HepG2 (cell line): ENCODE measurements around the gene ATP5F1E. TPM values are rescaled to one million over a fixed set of nuclear protein-coding genes. Genes with fewer than 3 reads are reported as not detected.

ENCODE experiments used
- CBX2 ChIP-seq, 2 experiments: fragments of 200-600 bp in 1 of 2; sonication (generic); formaldehyde crosslinking in 1 of 2; IDR thresholded peaks; 2 replicates each; pipeline versions ENCODE4 v1.7.0 to v1.8.1; 2018 to 2022; ENCODE audit warnings: low read depth in 2 of 2, low read length in 1 of 2, mild to moderate bottlenecking in 1 of 2, missing genetic modification reagents in 1 of 2
- E2F2 ChIP-seq: sonication (generic); formaldehyde crosslinking; IDR thresholded peaks from 2 replicates; pipeline ENCODE4 v1.4.0; 2020; ENCODE audit warnings: missing genetic modification reagents, borderline replicate concordance
- ETV5 ChIP-seq: IDR thresholded peaks from 2 replicates; pipeline ENCODE4 v1.6.1; 2018; ENCODE audit warnings: missing biosample characterization, missing genetic modification reagents, inconsistent platforms, borderline replicate concordance
- GMEB1 ChIP-seq: sonication (generic); formaldehyde crosslinking; IDR thresholded peaks from 2 replicates; pipeline ENCODE4 v1.5.1; 2020; ENCODE audit warnings: missing genetic modification reagents, mild to moderate bottlenecking, borderline replicate concordance
- KLF11 ChIP-seq: IDR thresholded peaks from 2 replicates; pipeline ENCODE4 v1.6.1; 2016; ENCODE audit warnings: missing compliant biosample characterization
- MED13 ChIP-seq: sonication (generic); formaldehyde crosslinking; IDR thresholded peaks from 2 replicates; pipeline ENCODE4 v1.5.0; 2020; ENCODE audit warnings: missing genetic modification reagents
- MTERF4 ChIP-seq: sonication (generic); formaldehyde crosslinking; IDR thresholded peaks from 2 replicates; pipeline ENCODE4 v1.8.0; 2023; ENCODE audit warnings: mild to moderate bottlenecking, missing genetic modification reagents
- SAFB2 ChIP-seq: sonication (generic); formaldehyde crosslinking; IDR thresholded peaks from 2 replicates; pipeline ENCODE4 v1.5.1; 2020; ENCODE audit warnings: missing genetic modification reagents, low read depth, mild to moderate bottlenecking, borderline replicate concordance
- SRF ChIP-seq: IDR thresholded peaks from 2 replicates; pipeline ENCODE4 v1.6.1; 2011; ENCODE audit warnings: mild to moderate bottlenecking, low read depth, low read length, moderate library complexity
- SUZ12 ChIP-seq: fragments of 150-350 bp; IDR thresholded peaks from 2 replicates; pipeline ENCODE4 v1.6.1; 2014; ENCODE audit warnings: low read depth, low read length
- ZBTB44 ChIP-seq: sonication (generic); formaldehyde crosslinking; IDR thresholded peaks from 2 replicates; pipeline ENCODE4 v1.4.0; 2020; ENCODE audit warnings: missing genetic modification reagents
- ZNF143 ChIP-seq: sonication (generic); formaldehyde crosslinking; IDR thresholded peaks from 2 replicates; pipeline ENCODE4 v1.4.0; 2020; ENCODE audit warnings: missing genetic modification reagents
- ZNF20 ChIP-seq: sonication (generic); formaldehyde crosslinking; IDR thresholded peaks from 2 replicates; pipeline ENCODE4 v1.4.0; 2020; ENCODE audit warnings: mild to moderate bottlenecking, moderate library complexity, missing genetic modification reagents
- ZNF207 ChIP-seq: fragments of 450-650 bp; IDR thresholded peaks from 2 replicates; pipeline ENCODE4 v1.6.1; 2016; ENCODE audit warnings: antibody characterized with exemption, borderline replicate concordance
- ZNF280B ChIP-seq: sonication (generic); formaldehyde crosslinking; IDR thresholded peaks from 2 replicates; pipeline ENCODE4 v1.5.0; 2020; ENCODE audit warnings: missing genetic modification reagents, mild to moderate bottlenecking, borderline replicate concordance
- ZNF547 ChIP-seq: sonication (generic); formaldehyde crosslinking; IDR thresholded peaks from 2 replicates; pipeline ENCODE4 v1.5.1; 2020; ENCODE audit warnings: mild to moderate bottlenecking, missing genetic modification reagents
- ZNF639 ChIP-seq: conservative IDR thresholded peaks from 2 replicates; pipeline ENCODE4 v1.6.1; 2018; ENCODE audit warnings: missing genetic modification reagents
- ZNF672 ChIP-seq: sonication (generic); formaldehyde crosslinking; IDR thresholded peaks from 2 replicates; pipeline ENCODE4 v1.8.1; 2022; ENCODE audit warnings: missing genetic modification reagents
- polyA plus RNA-seq, 8 experiments: library from polyadenylated mRNA; depleted of rRNA in 3 of 8; stranded (reverse) in 7 of 8; unstranded in 1 of 8; fragments of >200 nt; fragmentation: Illumina TruSeq in 4 of 8; extraction: Trizol in 4 of 8; gene quantifications; 2 replicates each; pipeline versions ENCODE4 v1.2.1 to v1.2.3, GENCODE V29; 2011 to 2016; ENCODE audit warnings: low read depth in 4 of 8, missing spikeins in 1 of 8, mixed read lengths in 1 of 8; ENCODE audit not compliant: insufficient read depth in 1 of 8
- total RNA-seq, 5 experiments: library from RNA; depleted of rRNA; stranded (reverse); fragments of >200 nt; fragmentation: Illumina TruSeq; extraction: Trizol; gene quantifications; 2 replicates each; pipeline ENCODE4 v1.2.3, GENCODE V29; 2016; ENCODE audit warnings: low read depth in 1 of 5

ATP5F1E gene
- total and polyA plus RNA-seq, 2 of the 13 experiments (the other 11 are each of a cell fraction or from before 2014, with no cell fraction given), result 121 to 134 TPM

- 0 out of 2 replicates have a peak, but pooled peaks have one; percentile 16 for TF ChIP-seq E2F2 (CRISPR knock-in tag)
- TF ChIP-seq ZNF639 (CRISPR knock-in tag), result no peak
- TF ChIP-seq ZNF207, result no peak
- 0 out of 2 replicates have a peak, but pooled peaks have one; percentile 19 for TF ChIP-seq GMEB1 (CRISPR knock-in tag)
- peak; percentile 92 for TF ChIP-seq ZNF547
- TF ChIP-seq ZBTB44, result no peak
- 0 out of 2 replicates have a peak, but pooled peaks have one; percentile 32 for TF ChIP-seq MED13 (CRISPR knock-in tag)
- no peak for TF ChIP-seq SUZ12
- TF ChIP-seq MTERF4 (CRISPR knock-in tag), result no peak
- TF ChIP-seq SRF, result no peak
- TF ChIP-seq ZNF143, result peak; percentile 40; the same call in 1 of the 2 replicates
- no peak for TF ChIP-seq SAFB2
- TF ChIP-seq ZNF20, result no peak
- TF ChIP-seq CBX2 (IDR thresholded peaks at IDR 0.05; ENCODE audit: low read depth, low read length), result no peak
- no peak for TF ChIP-seq CBX2 (CRISPR knock-in tag; IDR thresholded peaks at IDR 0.05; ENCODE audit: low read depth)
- no peak for TF ChIP-seq ZNF672 (CRISPR knock-in tag)
- TF ChIP-seq KLF11, result no peak
- TF ChIP-seq ETV5 (CRISPR knock-in tag), result no peak
- TF ChIP-seq ZNF280B (CRISPR knock-in tag), result peak; percentile 81; the same call in 1 of the 2 replicates
These were observed 26.5 kb downstream of the ATP5F1E start (continued) for GRCh38 chr20:59005523-59006166.
